Pancreas (tissue), 10 donors: Measurements from ENCODE around the gene NTN1. TPM values are rescaled to one million over a fixed set of nuclear protein-coding genes. Genes with fewer than 3 reads are reported as not detected.

Experiments
- ATAC-seq, 4 donors: fragments of 200-7000 bp; cut with Tn5 transposase; one replicate each; pipeline versions ENCODE4 v1.8.0 to v1.9.1; 2020; ENCODE audit warnings: mild to moderate bottlenecking in 4 of 4, moderate library complexity in 4 of 4
- DNase-seq, 6 donors: peaks; one replicate each; pipeline ENCODE4 v3.0.0-alpha.2; 2020
- FAIRE-seq: peaks from 2 replicates; lab custom pipeline; 2012; peaks lifted over from hg19 to GRCh38; lab: Jason Lieb, UNC
- H3K27ac ChIP-seq, 4 donors: fragments of 200-600 bp; sonication (generic); 1 replicate in 3 of 4; 2 replicates in 1 of 4; pipeline versions ENCODE4 v1.5.0 to v1.8.0; 2020
- H3K27me3 ChIP-seq, 4 donors: fragments of 200-600 bp; one replicate each; pipeline ENCODE4 v1.8.0; 2021
- H3K36me3 ChIP-seq, 3 donors: fragments of 200-600 bp; sonication (generic) in 1 of 3; one replicate each; pipeline versions ENCODE4 v1.5.0 to v1.8.0; 2020 to 2021
- H3K4me1 ChIP-seq, 3 donors: fragments of 200-600 bp; one replicate each; pipeline ENCODE4 v1.8.0; 2021
- H3K4me3 ChIP-seq, 4 donors: fragments of 200-600 bp; sonication (generic) in 2 of 4; one replicate each; pipeline versions ENCODE4 v1.5.0 to v1.8.0; 2020 to 2021
- H3K9me3 ChIP-seq, 4 donors: fragments of 200-600 bp; one replicate each; pipeline ENCODE4 v1.8.0; 2021
- WGBS, 2 donors: extraction: QIAGEN DNeasy Blood & Tissue Kit; methylation state at CpG; one replicate each; pipeline ENCODE4 v1.1.7; 2013; 5-methylcytosine and 5-hydroxymethylcytosine counted together
- intact Hi-C, 3 donors: fragments of 100-400 bp; cut with DNase I; formaldehyde crosslinking; loops; one replicate each; pipeline versions ENCODE4 v1.11.1 to v1.14.2; 2022
- polyA plus RNA-seq, 2 donors: library from polyadenylated mRNA; stranded (reverse); fragments of 200-250 nt; gene quantifications; one replicate each; pipeline ENCODE4 v1.2.3, GENCODE V29; 2013
- total RNA-seq, 6 donors: library from RNA; stranded (reverse); fragmentation: NEBNext Ultra II Directional in 4 of 6; extraction: Animal tissue kit (Norgen Biotek cat#: 25700) in 4 of 6; gene quantifications; one replicate each; pipeline versions ENCODE4 v1.2.1 to v1.2.4, GENCODE V29; 2021 to 2023
- TF ChIP-seq, protein P1 (sequence below), 4 donors: fragments of 200-600 bp; sonication (generic) in 3 of 4; IDR thresholded peaks; one replicate each; pipeline versions ENCODE4 v1.5.0 to v1.8.0; 2021; ENCODE audit warnings: antibody characterized with exemption in 4 of 4
- donor health status: healthy with polysubstance abuse.
- donor health status: DM: no; HTN: no; CAD: no; lungs with moderate emphysema.
- donor health status: DM: no; HTN: no; CAD: no.
- donor health status: control.
- donor health status: control.
- donor health status: Bipolar disorder and iron deficiency.
- donor health status: DM: yes; HTN: yes; CAD: no.
- donor health status: DM: no; HTN: no; CAD: no.
- donor health status: DM: no; HTN: no; CAD: no.
- donor health status: DM: yes; HTN: yes; CAD: no.

Gene NTN1
- total and polyA plus RNA-seq, 8 donors: 1.8 to 4.3 (median 2.5) TPM

DNA sequence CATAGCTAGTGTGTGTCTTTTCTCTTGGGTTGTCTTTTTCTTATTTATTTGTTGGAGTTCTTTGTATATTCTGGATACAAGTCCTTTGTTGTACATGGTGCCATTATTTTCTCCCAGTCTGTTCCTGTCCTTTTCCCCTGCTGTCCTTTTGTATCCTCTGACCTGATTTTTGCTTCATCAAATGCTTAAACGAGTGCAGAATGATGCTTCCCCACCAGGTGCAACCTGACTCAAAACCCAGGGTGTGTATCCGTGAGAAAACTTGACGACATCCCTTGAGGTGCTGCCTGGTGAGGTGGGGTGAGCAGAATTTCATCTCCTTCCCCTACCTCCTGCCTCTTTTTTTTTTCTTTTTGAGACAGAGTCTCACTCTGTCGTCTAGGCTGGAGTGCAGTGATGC lies 88.6 kb downstream of the NTN1 start:
- no peak overlapping the region for H3K4me3 ChIP-seq
- intact Hi-C loops: no loop called here
- no peak for ATAC-seq
- no peak overlapping the region for H3K27ac ChIP-seq
- H3K27me3 ChIP-seq: no peaks in the 10 kb centered on the region
- H3K4me1 ChIP-seq: no peaks in the 10 kb centered on the region
- DNase-seq: no peak
- no peaks in the 10 kb centered on the region for H3K36me3 ChIP-seq
- WGBS, 2 donors: 83 to 84% methylated on average over 4 of the region's 4 CpGs
- TF ChIP-seq, protein P1, sequence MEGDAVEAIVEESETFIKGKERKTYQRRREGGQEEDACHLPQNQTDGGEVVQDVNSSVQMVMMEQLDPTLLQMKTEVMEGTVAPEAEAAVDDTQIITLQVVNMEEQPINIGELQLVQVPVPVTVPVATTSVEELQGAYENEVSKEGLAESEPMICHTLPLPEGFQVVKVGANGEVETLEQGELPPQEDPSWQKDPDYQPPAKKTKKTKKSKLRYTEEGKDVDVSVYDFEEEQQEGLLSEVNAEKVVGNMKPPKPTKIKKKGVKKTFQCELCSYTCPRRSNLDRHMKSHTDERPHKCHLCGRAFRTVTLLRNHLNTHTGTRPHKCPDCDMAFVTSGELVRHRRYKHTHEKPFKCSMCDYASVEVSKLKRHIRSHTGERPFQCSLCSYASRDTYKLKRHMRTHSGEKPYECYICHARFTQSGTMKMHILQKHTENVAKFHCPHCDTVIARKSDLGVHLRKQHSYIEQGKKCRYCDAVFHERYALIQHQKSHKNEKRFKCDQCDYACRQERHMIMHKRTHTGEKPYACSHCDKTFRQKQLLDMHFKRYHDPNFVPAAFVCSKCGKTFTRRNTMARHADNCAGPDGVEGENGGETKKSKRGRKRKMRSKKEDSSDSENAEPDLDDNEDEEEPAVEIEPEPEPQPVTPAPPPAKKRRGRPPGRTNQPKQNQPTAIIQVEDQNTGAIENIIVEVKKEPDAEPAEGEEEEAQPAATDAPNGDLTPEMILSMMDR (IDR thresholded peaks at IDR 0.05): no peak
- no peak for FAIRE-seq
- no peaks in the 10 kb centered on the region for H3K9me3 ChIP-seq

DNA sequence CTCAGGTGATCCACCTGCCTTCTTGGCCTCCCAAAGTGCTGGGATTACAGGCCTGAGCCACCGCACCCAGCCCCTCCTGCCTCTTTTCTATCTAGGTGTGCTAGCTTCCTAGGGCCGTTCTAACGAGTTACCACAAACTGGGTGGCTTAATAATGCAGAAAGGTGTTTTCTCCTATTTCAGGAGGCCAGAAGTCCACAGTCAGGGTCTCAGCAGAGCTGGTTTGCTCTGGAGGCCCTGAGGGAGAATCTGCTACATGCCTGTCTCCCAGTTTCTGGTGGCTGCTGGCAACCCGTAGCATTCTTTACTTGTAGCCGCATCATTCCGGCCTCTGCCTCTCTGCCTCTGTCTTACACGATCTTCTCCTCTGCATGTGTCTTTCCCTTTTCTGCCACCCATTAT lies 89.2 kb downstream of the NTN1 start:
- intact Hi-C loops: no loop called here
- no peak overlapping the region for H3K27ac ChIP-seq
- H3K4me3 ChIP-seq: no peak overlapping the region
- ATAC-seq (no peak), FAIRE-seq (no peak), DNase-seq (no peak)
- no peaks in the 10 kb centered on the region for H3K27me3 ChIP-seq
- H3K36me3 ChIP-seq: no peaks in the 10 kb centered on the region
- TF ChIP-seq, protein P1 (IDR thresholded peaks at IDR 0.05): no peak
- H3K4me1 ChIP-seq: no peaks in the 10 kb centered on the region
- H3K9me3 ChIP-seq: no peaks in the 10 kb centered on the region
- WGBS, 2 donors: 87 to 95% methylated on average over 7 of the region's 7 CpGs

DNA sequence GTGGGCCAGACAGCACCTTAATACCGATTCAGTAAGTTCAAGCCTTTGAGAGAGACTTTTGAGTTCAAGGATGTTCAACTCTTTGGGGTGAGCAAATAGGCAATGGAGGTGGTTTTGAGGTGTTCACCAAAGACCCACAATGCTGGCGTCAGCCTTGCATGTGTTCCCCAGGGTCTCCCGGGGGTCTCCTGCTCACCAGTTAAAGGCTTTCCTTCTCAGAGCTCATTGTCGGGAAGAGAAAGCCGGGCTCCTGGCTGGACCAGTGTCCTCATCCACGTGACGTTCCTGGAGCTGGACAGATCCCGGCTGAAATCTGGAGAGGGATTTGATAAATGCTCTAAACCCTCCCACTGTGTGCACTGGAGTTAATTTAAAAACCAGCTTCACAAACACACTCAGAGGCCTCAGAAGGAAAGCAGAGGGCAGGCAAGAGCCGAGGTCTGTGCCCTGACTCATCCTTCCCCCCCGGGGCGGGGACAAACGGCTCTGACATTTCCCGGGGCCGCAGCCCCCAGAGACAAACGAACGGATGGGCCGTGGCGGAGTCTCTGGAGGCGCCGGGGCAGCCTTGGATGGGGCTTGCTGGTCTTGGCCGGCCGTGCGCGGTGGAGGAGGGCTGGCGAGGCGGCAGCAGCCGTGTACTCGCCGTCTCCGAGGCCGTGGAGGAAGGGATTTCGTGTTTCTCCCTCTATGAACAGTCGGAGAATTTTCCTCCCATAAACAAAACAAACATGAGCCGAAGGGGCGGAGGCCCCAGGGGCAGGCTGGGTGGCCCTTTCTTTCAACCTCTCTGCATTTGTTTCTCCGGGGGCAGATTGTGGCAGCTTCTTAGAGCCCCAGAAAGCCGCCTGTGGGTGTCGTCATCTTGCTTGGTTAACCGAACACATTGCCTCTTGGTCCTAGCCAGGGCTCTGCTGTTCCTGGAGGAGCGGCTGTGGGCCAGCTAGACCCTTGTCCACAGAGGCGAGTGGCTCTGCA lies 94.2 kb downstream of the NTN1 start:
- WGBS, 2 donors: 28 to 29% methylated on average over 41 of the region's 41 CpGs
- no peaks in the 10 kb centered on the region for H3K36me3 ChIP-seq
- no peaks in the 10 kb centered on the region for H3K4me1 ChIP-seq
- peak overlapping the region in 2 of 4 donors; percentile 33 to 70 for H3K27ac ChIP-seq
- no peaks in the 10 kb centered on the region for H3K9me3 ChIP-seq
- intact Hi-C loops: no loop called here
- H3K27me3 ChIP-seq: no peaks in the 10 kb centered on the region
- H3K4me3 ChIP-seq: peak overlapping the region in 2 of 4 donors; percentile 11 to 17
- TF ChIP-seq, protein P1 (IDR thresholded peaks at IDR 0.05): no peak
- ATAC-seq: peak; percentile 31 to 95 (median 70)
- no peak for FAIRE-seq
- DNase-seq: peak in 3 of 6 donors; percentile 20 to 29 (median 26)

DNA sequence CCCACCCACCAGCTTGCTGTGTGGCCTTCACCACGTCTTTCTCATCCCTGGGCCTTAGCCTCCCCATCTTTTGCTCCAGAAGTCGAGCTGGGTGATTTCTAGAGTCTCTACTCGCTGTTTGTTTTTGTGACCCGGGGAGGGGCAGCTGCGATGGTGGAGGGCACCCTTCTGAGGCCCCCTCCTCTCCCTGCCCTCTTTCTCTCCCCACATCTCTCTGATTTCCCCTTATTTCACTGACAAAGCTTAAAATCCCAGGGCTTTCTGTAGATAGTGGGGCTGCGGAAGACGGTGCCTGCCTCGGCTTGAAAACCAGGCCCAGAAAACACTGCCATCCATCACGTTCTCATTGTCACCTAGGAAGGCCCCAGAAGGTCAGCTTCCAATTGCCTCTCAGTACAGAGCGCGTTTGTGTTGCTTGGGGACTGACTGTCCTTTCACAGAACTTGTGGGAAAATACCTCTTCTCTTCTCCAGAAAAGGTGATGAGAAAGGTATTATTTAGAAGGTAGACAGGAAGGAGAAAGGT lies 95.1 kb downstream of the NTN1 start:
- Histone ChIP-seq H3K27me3 (no peaks in the 10 kb centered on the region), H3K9me3 (no peaks in the 10 kb centered on the region), H3K27ac (no peak overlapping the region), H3K4me3 (no peak overlapping the region), H3K4me1 (no peaks in the 10 kb centered on the region), H3K36me3 (no peaks in the 10 kb centered on the region)
- intact Hi-C loops: no loop called here
- ATAC-seq (no peak), DNase-seq (peak in 1 of 6 donors; percentile 11), FAIRE-seq (no peak)
- WGBS, 2 donors: 76 to 80% methylated on average over 11 of the region's 11 CpGs
- TF ChIP-seq, protein P1 (IDR thresholded peaks at IDR 0.05): no peak
